ENCODE measurements around the gene TMEM134. TPM values are rescaled to one million over a fixed set of nuclear protein-coding genes. Genes with fewer than 3 reads are reported as not detected.

TMEM134 gene
- total RNA-seq, 4 donors from 2014 or later, result 79.8 to 155 (median 108) TPM

DNA sequence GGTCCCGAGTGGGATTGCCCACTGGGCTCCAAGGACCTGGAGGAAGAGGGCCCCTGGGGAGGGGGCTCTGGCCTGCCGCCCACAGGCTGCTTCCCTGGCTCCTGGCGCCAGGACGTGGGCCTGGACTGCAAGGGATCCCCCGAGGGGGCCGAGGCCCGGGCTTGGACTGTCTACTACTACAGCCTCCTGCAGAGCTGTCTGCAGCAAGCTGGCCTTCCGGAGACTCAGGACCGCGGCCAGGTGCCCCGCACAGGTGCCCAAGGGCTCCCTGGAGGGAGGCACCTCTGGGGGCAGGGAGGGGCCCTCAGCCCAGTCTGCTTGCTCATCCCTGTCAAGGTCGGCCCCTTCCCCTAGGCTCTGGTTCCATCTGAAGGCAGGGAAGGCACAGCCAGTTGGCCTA is 51.6 kb downstream of the TMEM134 start:
- DNase-seq (no peak), ATAC-seq (no peak)
- Histone ChIP-seq H3K27ac (peak overlapping the region; percentile 78 to 97 (median 87)), H3K36me3 (no peaks in the 10 kb centered on the region), H3K4me3 (no peak overlapping the region), H3K9me3 (no peaks in the 10 kb centered on the region), H3K4me1 (peaks cover 46 to 57% of the 10 kb centered on the region in 2 donors), H3K27me3 (no peaks in the 10 kb centered on the region)
- intact Hi-C loops (cut with DNase I; ENCODE audit: low total_unique reads), result no loop called here
- TF ChIP-seq, protein P1, sequence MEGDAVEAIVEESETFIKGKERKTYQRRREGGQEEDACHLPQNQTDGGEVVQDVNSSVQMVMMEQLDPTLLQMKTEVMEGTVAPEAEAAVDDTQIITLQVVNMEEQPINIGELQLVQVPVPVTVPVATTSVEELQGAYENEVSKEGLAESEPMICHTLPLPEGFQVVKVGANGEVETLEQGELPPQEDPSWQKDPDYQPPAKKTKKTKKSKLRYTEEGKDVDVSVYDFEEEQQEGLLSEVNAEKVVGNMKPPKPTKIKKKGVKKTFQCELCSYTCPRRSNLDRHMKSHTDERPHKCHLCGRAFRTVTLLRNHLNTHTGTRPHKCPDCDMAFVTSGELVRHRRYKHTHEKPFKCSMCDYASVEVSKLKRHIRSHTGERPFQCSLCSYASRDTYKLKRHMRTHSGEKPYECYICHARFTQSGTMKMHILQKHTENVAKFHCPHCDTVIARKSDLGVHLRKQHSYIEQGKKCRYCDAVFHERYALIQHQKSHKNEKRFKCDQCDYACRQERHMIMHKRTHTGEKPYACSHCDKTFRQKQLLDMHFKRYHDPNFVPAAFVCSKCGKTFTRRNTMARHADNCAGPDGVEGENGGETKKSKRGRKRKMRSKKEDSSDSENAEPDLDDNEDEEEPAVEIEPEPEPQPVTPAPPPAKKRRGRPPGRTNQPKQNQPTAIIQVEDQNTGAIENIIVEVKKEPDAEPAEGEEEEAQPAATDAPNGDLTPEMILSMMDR (IDR thresholded peaks at IDR 0.05 in 4 of 5, conservative IDR thresholded peaks at IDR 0.05 in 1 of 5), result no peak
- no peak for TF ChIP-seq POLR2A (IDR thresholded peaks at IDR 0.05)
- in situ Hi-C loops (cut with MboI; ENCODE audit: low sequenced_read_pairs in 4 of 4), result no loop called here

DNA sequence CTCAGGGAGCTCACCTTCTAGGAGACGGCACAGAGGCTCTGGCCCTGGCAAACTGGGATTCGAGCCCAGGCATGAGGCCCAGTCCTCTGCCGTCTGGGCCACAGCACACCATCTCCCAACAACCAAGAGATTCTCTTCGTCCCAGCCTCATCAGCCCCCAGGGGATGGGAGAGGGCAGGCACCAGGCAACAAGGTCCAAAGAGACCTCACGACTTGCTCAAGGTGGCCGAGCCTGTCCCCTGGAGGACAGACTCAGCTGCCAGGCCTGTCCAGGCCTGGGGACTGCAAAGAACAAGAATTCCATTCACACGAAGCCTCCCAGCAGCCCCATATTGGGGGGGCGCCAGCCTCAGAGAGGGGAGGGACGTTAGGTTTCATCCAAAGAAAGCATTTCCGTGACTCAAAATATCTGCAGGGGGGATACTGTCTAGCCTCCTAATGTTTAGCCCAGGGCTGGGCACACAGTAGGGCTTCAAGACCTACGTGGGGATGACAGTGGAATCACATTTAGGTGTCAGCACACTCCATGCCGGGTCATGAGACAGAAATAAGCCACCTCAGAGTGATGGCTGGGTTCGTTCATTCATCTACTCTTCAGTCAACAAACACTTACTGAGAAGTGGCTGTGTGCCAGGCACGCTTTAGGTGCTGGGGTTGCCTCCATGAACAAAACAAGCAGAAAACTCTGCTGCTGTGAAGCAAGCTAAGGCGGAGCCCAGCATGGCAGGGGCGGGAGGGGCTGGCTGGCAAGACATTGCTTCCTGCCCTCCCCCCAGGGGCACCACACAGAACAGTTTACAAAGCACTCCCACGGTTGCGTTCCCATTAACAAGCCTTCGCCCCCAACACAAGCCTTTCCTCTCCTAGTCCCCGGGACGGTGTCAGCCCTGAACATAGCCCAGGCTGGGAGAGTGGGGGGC is 52.4 kb downstream of the TMEM134 start:
- no peaks in the 10 kb centered on the region for H3K36me3 ChIP-seq
- no peaks in the 10 kb centered on the region for H3K27me3 ChIP-seq
- DNase-seq, result no peak
- in situ Hi-C loops (cut with MboI; ENCODE audit: low sequenced_read_pairs in 4 of 4), result no loop called here
- ATAC-seq, result no peak
- peak overlapping the region; percentile 78 to 97 (median 87) for H3K27ac ChIP-seq
- H3K4me1 ChIP-seq, result peaks cover 46 to 57% of the 10 kb centered on the region in 2 donors
- TF ChIP-seq, protein P1 (IDR thresholded peaks at IDR 0.05 in 4 of 5, conservative IDR thresholded peaks at IDR 0.05 in 1 of 5), result no peak
- TF ChIP-seq POLR2A (IDR thresholded peaks at IDR 0.05), result no peak
- intact Hi-C loops (cut with DNase I; ENCODE audit: low total_unique reads), result no loop called here
- H3K4me3 ChIP-seq, result no peak overlapping the region
- no peaks in the 10 kb centered on the region for H3K9me3 ChIP-seq

DNA sequence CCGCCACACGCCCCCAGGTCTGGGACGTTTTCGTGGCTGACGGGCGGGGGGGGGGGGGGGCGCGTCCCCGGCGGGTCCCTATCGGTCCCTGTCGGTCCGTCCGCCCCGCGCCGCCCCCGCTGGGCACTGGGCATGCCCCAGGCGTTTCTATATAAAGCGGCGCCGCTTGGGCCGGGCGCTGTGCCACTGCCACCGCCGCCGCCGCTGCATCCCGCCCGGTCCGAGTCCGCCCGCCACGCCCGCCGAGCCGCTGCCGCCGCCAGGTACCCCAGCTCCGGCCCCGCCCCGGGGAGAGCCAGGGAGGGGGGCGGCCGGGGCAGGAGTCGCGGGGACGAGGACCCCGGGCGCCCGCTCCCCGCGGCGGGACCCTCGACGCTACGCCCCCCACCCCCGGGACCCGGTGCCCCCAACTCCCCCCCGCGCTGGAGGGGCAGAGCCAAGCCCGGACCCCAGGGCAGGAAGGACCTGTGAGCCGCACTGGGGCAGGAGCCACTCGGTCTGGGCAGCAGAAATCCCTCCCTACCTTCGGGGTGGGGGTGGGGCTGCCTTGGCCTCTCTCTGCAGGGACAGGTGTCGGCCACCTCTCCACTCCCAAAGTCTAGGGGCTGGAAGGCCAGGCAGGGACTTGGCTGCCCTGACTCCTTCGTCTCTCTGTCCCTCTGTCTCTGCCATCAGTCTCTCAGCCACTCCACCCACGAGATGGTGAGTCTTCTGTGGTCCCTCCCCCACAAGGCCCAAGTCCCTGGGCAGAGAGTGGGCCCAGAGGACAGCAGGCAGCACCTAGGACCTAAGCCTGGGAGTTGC is 53.3 kb downstream of the TMEM134 start, which contains the start of gene CARNS1:
TSS of gene CARNS1 (plus strand) at position 178 of the 804 bp plus-strand sequence. CDS start at position 700, 522 bp downstream.
- no peaks in the 10 kb centered on the region for H3K9me3 ChIP-seq
- peaks cover 2 to 7% (median 4%) of the 10 kb centered on the region in 3 donors for H3K27me3 ChIP-seq
- H3K4me3 ChIP-seq, result peak within 1 kb of the TSS; percentile 40 to 56 (median 50)
- peak within 1 kb of the TSS; percentile 78 to 97 (median 87) for H3K27ac ChIP-seq
- no peaks in the 10 kb centered on the region for H3K36me3 ChIP-seq
- in situ Hi-C loops (cut with MboI; ENCODE audit: low sequenced_read_pairs in 4 of 4) (no loop called here), intact Hi-C loops (cut with DNase I; ENCODE audit: low total_unique reads) (no loop called here)
- DNase-seq, result peak in 1 of 2 donors; percentile 59
- TF ChIP-seq, protein P1 (IDR thresholded peaks at IDR 0.05 in 4 of 5, conservative IDR thresholded peaks at IDR 0.05 in 1 of 5), result no peak
- TF ChIP-seq POLR2A (IDR thresholded peaks at IDR 0.05), result no peak
- ATAC-seq, result peak in 1 of 2 donors; percentile 5
- H3K4me1 ChIP-seq, result peaks cover 46 to 53% of the 10 kb centered on the region in 2 donors

DNA sequence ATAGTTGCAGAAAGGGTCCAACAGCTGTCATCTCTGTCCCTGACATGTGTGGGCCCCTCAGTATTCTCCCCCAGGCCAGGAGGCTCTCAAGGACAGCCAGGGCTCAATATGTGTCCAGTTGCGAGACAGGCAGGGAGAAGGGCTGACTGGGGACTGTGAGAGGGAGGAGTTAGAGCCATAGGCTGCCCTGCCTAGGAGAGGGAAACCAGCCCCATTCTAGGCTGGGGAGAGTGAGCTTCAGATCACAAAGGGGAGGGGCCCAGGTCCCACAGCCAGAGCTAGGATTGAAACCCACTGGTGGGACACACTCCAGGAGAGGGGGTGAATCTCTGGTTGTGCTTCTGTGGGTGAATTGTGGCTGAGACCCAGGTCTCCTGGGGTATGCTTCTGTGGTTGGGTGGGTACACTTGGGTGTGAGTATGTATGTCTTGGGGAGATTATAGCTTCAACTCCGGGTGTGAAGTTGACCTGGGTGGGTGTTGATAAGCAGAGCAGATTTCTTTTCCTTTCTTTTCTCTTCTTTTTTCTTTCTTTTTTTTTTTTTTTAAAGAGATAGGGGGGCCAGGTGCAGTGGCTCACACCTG is 55.7 kb downstream of the TMEM134 start:
- ATAC-seq (no peak), DNase-seq (no peak)
- H3K27me3 ChIP-seq, result peaks cover 17 to 25% (median 22%) of the 10 kb centered on the region in 3 donors
- H3K9me3 ChIP-seq, result no peaks in the 10 kb centered on the region
- no peak overlapping the region for H3K4me3 ChIP-seq
- peaks cover 24 to 32% of the 10 kb centered on the region in 2 donors for H3K4me1 ChIP-seq
- TF ChIP-seq POLR2A (IDR thresholded peaks at IDR 0.05), result no peak
- TF ChIP-seq, protein P1 (IDR thresholded peaks at IDR 0.05 in 4 of 5, conservative IDR thresholded peaks at IDR 0.05 in 1 of 5), result no peak
- no peak overlapping the region for H3K27ac ChIP-seq
- in situ Hi-C loops (cut with MboI; ENCODE audit: low sequenced_read_pairs in 4 of 4) (no loop called here), intact Hi-C loops (cut with DNase I; ENCODE audit: low total_unique reads) (no loop called here)
- no peaks in the 10 kb centered on the region for H3K36me3 ChIP-seq
